Measurements from ENCODE around the gene TMEM19.

The TMEM19 gene

DNA sequence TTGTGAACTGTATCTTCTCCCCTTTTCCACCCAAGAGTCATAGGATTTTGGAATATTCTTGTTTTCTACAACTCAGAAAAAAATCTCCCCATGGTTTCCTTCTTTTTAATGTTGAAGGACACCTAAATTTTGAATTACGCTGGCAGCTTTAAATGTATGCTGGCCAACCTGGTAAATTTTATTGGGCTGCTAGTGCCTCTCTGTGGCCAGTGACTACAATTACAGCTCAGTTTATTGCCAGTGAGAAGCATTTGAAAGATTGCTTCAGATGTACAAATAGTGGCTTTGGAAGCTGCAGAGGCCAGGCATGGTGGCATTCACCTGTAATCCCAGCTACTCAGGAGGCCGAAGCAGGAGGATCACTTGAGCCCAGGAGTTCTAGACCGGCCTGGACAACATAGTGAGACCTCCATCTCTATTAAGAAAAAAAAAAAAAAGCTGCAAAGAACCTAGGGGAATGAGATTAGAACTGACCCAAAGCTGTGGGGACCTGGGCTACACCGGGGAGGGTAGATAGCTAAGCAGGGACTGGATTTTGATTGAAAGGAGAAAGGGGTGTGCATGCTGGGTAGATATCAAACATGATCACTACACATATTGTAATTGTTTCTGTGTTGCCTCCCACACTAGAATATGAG is 61.2 kb downstream of the TMEM19 start:
- TF ChIP-seq, protein P1, sequence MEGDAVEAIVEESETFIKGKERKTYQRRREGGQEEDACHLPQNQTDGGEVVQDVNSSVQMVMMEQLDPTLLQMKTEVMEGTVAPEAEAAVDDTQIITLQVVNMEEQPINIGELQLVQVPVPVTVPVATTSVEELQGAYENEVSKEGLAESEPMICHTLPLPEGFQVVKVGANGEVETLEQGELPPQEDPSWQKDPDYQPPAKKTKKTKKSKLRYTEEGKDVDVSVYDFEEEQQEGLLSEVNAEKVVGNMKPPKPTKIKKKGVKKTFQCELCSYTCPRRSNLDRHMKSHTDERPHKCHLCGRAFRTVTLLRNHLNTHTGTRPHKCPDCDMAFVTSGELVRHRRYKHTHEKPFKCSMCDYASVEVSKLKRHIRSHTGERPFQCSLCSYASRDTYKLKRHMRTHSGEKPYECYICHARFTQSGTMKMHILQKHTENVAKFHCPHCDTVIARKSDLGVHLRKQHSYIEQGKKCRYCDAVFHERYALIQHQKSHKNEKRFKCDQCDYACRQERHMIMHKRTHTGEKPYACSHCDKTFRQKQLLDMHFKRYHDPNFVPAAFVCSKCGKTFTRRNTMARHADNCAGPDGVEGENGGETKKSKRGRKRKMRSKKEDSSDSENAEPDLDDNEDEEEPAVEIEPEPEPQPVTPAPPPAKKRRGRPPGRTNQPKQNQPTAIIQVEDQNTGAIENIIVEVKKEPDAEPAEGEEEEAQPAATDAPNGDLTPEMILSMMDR (IDR thresholded peaks at IDR 0.05; ENCODE audit: extremely low read depth, missing control alignments), result peak; percentile 58
- DNase-seq (ENCODE audit: low spot score), result peak; percentile 63

DNA sequence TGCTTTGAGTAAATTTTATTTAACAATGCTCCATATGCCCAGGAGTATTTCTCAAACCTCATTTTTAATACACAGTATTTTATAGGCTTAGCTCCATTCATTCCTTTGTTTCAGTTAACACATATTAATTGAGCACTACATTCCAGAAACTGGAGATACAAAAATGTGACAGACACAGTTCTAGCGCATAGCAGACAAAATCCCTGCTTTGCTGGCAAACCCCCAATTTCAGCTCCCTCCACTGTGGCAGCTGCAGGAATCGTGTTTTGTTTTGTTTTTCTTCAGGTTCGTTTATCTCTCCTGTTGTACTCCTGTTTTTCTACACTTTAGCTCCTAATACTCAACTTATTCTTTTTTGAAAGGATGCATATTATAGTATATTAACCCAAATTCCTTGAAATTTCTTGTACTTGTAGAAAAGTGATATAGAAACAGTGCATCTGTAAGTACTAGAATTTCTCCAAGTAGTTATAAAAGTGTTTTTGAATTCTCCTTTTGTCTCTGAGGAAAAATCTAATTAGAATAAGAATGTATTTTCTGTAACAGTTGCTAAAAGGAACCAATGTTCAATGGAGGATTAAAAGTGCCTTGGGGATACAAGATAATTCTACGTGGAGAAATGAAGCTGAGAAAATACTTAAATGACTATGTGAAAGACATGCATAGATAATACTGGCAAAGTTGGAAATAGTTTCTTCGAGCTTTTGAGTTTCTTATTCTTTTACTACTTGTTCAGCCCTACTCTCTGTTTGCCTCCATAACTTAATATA is 62.4 kb downstream of the TMEM19 start:
- no peak for DNase-seq (ENCODE audit: low spot score)
- TF ChIP-seq, protein P1 (IDR thresholded peaks at IDR 0.05; ENCODE audit: extremely low read depth, missing control alignments), result no peak

DNA sequence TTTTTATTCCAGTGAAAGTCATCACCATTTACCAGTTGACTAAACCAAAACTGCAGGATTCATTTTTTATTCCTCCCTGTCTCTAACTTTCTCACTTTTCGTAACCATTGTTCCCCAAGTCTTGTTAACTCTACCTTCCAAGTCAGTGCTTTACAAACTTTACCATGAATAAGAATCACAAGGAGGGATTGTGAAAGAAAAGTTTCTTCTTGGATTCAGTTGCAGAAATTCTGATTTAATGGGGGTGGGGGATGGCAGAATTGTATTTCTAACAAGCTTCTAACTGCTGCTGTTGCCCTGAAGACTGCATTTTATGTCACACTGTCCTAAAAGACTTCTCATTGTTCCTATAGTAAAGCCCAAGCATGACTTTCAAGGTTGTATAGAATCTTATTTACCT is 63.8 kb downstream of the TMEM19 start:
- no peak for DNase-seq (ENCODE audit: low spot score)
- TF ChIP-seq, protein P1 (IDR thresholded peaks at IDR 0.05; ENCODE audit: extremely low read depth, missing control alignments), result no peak

DNA sequence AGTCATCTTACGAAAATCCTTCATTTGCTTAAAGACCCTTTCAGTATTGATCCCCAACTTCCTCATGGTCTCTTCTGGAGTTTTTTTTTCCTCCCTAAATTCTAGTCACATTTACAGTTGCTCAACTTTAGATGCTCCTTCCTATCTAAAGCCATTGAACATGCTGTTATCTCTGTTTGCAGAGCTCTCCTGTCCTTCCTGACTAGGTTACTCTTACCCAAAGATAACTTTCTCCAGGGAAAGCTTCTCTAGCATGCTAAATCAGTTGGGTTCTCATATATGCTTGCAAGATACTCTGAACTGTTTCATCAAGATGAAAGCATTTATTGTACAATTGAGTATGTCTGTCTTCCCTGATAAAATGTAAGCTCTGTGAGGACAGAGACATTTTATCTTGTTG is 67.0 kb downstream of the TMEM19 start:
- DNase-seq (ENCODE audit: low spot score), result no peak
- TF ChIP-seq, protein P1 (IDR thresholded peaks at IDR 0.05; ENCODE audit: extremely low read depth, missing control alignments), result no peak
